ENCODE measurements around the gene OAS1.
"Not testable (repeated sequence)": the region's sequence is repeated elsewhere in the genome, so short reads cannot be mapped to it uniquely, and the experiment has no call there.

The OAS1 gene

DNA sequence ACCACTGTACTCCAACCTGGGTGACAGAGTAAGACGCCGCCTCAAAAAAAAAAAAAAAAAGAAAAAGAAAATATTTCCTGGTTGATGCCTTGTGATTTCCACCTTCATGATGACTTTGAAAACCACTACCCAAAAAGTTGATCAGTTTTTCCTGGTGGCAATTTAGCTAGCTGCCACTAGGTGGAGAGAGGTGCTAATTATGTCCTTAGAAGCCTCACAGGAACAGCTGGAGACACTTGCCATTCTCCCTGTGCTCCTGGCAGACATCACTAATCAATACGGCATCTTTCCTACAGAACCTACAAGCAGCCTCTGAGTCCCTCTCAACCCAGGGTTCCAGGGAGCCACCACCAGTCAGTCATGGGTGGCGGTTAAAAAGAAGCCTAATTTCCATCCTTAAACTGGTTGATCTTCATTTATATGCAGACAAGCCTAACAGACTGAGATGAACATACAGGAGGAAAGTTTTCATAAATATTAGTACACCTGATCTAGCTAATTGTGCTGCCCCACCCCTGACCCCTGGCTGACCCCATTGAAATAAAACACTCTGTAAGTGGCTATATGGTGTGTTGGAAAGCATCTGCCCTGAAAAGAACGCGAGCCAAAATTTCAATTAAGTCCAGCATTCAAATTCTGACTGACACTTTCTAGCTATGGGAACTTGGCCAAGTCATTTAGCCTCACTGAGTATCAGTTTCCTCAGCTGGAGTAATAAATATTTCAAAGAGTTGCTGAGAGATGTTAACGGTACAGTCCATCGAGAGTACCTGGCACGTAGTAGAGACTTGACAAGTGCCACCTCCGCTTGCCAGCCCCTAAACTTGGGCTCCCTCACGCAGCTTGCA lies 6.2 kb upstream of the OAS1 start:
- peak; percentile 6 for DNase-seq (ENCODE audit: low read depth)

- no peak for DNase-seq (ENCODE audit: low read depth)
Observed at GRCh38 chr12:112901271-112901670, 5.5 kb upstream of the OAS1 start.

GRCh38 chr12:112904571-112904970 lies 2.2 kb upstream of the OAS1 start:
- DNase-seq (ENCODE audit: low read depth) = no peak

DNA sequence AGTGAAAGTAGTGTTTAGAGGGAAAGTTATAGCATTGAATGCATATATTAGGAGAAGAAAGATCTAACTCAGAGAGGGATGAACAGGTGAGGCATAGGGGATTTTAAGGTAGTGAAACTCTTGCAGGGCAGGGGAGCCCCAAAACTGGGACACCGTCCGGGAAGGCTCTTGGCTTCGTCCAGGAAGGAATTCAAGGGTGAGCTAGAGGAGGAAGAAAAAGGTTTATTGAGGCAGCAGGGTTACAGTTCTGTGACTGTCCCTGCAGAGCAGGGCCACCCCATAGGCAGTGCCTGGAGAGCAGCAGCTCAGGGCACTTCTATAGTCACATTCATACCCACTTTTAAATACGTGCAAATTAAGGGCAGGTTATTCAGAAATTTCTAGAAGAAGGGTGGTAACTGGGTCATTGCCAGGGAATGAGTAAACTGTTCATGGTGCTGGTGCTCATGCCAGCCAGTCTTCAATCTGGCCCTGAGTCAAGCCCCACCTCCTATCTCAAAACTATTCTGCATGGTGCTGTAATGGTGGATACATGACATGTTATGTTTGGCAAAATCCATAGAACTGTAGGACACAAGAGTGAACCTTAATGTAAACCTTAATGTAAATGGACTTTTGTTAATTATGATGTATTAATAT lies 1.2 kb upstream of the OAS1 start:
- no peak for DNase-seq (ENCODE audit: low read depth)

DNA sequence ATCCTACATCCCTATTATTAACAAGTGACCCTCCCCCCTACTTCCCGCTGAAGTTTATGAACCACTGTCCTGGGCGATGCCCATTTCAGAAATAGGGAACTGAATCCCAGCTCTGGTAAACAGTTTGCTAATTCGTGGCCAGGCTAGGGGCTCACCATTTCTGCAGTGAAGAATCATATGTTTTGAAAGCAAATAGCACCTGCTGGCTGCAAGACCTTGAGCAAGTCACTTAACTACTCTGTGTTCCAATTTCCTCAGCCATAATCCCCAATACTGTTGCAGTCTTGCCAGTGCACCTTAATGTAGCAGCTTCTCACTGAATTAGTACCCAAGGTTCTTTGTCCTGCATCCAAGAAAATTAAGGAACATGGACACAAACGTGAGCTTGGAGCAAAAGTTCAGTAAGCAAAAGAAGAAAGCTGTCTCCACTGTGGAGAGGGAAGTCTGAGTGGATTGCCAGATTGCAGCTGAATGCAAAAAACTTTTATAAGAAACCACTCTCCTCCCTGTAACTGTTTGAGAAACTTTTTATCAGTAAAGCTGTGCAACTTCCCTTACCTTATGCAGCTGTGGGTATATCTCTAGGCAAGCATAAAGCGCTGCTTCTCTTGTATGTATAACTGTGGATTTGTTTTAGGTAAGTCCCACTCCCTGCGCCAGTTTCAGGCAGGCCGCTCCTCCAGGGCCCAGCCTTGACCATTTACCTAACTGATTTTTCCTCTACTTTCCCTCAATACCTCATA lies 824 bp downstream of the OAS1 start:
- no peak for DNase-seq (ENCODE audit: low read depth)

- DNase-seq (ENCODE audit: low read depth) = no peak
Observed at GRCh38 chr12:112908548-112908947, 1.8 kb downstream of the OAS1 start.

GRCh38 chr12:112909693-112910092 lies 2.9 kb downstream of the OAS1 start:
- DNase-seq (ENCODE audit: low read depth) = no peak

DNA sequence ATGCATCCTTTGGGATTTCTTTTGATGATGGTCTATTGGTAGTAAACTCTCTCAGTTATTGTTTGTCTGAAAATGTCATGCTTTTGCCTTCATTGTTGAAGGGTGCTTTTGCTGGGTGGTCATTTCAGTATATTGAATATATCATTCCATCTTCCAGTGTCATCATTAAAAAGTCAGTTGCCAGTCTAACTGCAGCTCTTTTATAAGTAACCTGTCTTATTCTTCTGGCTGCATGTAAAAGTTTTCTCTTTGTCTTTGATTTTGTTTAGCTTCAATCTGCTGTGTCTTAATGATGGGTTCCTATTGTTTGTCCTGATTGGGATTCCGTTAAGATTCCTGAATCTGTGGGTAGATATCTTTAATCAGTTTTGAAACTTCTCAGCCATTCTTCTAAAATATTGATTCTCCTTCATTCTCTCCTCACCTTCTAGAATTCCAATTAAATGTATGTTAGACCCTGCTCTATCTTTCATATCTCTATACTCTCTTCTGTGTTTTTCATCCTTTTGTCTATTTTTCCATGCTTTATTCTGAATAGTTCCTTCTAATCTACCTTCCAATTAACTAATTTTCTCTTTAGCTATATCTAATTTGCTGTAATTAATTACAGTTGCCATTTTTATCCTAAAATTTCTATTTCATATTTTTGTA lies 6.4 kb downstream of the OAS1 start:
- DNase-seq (ENCODE audit: low read depth) = no peak

GRCh38 chr12:112913888-112914287 lies 7.1 kb downstream of the OAS1 start:
- DNase-seq (ENCODE audit: low read depth) = not testable (repeated sequence)

DNA sequence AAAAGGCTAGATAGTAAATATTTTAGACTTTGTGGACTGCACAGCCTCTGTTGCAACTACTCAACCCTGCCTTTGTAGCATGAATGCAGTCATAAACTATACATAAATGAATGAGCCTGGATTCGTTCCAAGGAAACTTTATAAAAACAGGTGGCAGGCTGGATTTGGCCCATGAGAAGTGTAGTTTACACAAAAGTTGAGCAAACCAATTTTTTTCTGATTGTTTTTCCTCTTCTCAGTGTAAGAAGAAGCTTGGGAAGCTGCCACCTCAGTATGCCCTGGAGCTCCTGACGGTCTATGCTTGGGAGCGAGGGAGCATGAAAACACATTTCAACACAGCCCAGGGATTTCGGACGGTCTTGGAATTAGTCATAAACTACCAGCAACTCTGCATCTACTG lies 9.5 kb downstream of the OAS1 start:
- no peak for DNase-seq (ENCODE audit: low read depth)

DNA sequence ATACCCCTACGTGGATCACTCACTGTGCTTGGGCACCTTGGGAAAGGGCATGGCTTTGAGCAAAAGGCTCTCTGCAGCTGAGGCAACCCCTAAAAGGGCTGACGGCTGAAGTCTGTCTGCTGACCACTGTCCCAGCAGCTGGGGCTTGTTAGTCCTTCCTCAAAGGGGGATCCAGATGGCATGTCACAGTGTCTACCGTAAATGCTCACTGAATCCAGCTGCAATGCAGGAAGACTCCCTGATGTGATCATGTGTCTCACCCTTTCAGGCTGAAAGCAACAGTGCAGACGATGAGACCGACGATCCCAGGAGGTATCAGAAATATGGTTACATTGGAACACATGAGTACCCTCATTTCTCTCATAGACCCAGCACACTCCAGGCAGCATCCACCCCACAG lies 12.4 kb downstream of the OAS1 start:
- DNase-seq (ENCODE audit: low read depth) = no peak

GRCh38 chr12:112924986-112925385 lies 18.2 kb downstream of the OAS1 start:
- DNase-seq (ENCODE audit: low read depth) = no peak

DNA sequence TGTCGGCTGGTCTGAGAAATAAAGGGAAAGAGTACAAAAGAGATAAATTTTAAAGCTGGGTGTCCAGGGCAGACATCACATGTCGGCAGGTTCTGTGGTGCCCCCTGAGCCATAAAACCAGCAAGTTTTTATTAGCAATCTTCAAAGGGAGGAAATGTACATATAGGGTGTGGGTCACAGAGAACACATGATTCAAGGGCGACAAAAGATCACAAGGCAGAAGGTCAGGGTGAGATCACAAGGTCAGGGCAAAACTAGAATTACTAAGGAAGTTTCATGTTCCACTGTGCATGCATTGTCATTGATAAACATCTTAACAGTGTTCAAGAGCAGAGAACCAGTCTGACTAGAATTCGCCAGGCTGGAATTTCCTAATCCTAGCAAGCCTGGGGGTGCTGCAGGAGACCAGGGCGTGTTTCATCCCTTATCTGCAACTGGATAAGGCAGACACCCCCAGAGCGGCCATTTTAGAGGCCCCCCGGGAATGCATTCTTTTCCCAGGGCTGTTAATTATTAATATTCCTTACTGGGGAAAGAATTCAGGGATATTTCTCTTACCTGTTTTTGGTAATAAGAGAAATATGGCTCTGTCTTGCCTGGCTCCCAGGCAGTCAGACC lies 19.8 kb downstream of the OAS1 start:
- DNase-seq (ENCODE audit: low read depth) = not testable (repeated sequence)

GRCh38 chr12:112927475-112927874 lies 20.7 kb downstream of the OAS1 start:
- DNase-seq (ENCODE audit: low read depth) = no peak

DNA sequence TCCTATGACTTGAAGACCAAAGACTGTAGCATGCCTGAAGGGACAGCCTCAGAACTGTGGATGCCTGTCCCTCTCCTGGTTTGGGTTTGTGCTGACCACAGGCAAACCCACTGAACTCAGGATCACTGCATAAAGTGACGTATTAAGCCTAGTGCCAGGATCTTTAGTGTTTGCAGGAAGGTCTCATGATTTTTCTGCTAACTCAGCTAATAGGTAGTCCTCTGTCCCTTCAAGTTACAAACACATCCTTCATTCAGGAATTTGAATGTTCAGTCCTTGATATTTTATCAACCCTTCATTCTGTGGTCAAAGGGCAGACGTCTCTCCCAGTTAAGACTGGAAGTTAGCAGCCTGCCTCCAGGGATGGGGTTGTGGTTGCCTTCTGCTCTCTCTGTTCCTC lies 21.2 kb downstream of the OAS1 start:
- DNase-seq (ENCODE audit: low read depth) = no peak

DNA sequence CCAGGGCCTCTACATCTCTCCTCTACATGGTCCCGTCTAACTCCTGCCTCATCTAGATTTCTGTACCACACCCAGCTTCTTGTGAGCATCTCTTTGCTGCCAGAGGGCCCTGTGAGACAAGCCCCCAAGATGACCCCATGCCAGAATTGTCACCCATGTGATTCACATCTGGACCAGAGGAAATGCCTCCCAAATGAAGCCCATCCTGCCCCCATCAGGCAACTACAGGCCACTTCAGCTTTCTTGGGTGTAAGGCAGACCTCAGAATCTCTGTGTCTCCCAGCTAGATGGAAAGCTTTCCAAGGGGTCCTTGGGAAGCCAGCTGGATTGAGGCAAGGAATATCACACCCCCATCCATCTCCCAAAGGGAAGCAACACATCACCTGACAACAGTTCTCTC lies 22.2 kb downstream of the OAS1 start:
- no peak for DNase-seq (ENCODE audit: low read depth)

GRCh38 chr12:112929715-112930114 lies 23.0 kb downstream of the OAS1 start:
- no peak for DNase-seq (ENCODE audit: low read depth)

DNA sequence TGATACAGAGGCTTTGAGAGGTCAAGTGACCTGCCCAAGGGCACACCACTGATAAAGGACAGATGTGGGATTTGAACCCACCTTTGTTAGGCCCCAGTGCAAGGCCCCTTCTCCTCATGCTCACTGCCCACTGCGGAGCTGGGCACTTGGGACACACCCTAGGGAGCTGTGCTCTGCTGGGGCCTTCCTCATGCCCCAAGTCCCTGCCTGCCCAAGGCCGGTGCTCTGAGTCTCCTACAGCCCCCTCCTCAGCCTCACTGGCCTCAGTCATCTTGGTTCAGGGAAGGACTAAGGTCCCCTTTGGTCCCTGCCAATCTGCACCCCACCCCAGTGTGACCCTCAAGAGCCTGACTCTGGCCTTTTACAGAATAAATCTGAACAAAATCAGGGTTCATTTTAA lies 23.6 kb downstream of the OAS1 start:
- DNase-seq (ENCODE audit: low read depth) = no peak

- DNase-seq (ENCODE audit: low read depth) = no peak
Observed at GRCh38 chr12:112932485-112933128, 25.8 kb downstream of the OAS1 start.

GRCh38 chr12:112933129-112933505 lies 26.4 kb downstream of the OAS1 start:
- DNase-seq (ENCODE audit: low read depth) = no peak

GRCh38 chr12:112936264-112936663 lies 29.5 kb downstream of the OAS1 start:
- no peak for DNase-seq (ENCODE audit: low read depth)

- DNase-seq (ENCODE audit: low read depth) = no peak
Observed at GRCh38 chr12:112936927-112937326, 30.2 kb downstream of the OAS1 start.
